HL-60 (cell line): Measurements from ENCODE around the gene LRATD1.
"Not testable (repeated sequence)": the region's sequence is repeated elsewhere in the genome, so short reads cannot be mapped to it uniquely, and the experiment has no call there.

Source experiments
- DNase-seq, 2 experiments: peaks; one replicate each; pipeline ENCODE4 v3.0.0-alpha.2; 2010 to 2020; ENCODE audit warnings: low read depth in 1 of 2, low spot score in 1 of 2
- H3K27ac ChIP-seq: fragments of 250-450 bp; sonication (Bioruptor Pico); replicated peaks from 2 replicates; pipeline ENCODE4 v1.5.1; 2020; ENCODE audit warnings: mild to moderate bottlenecking, moderate library complexity
- H3K27me3 ChIP-seq: fragments of 250-450 bp; sonication (Bioruptor Pico); 2 replicates; pipeline ENCODE4 v1.5.1; 2021; ENCODE audit warnings: mild to moderate bottlenecking, moderate library complexity; ENCODE audit not compliant: insufficient read depth, poor library complexity, severe bottlenecking
- H3K4me3 ChIP-seq: replicated peaks from 2 replicates; pipeline ENCODE4 v1.5.1; 2011; ENCODE audit warnings: mild to moderate bottlenecking, control low read depth, low read length; ENCODE audit not compliant: insufficient read depth
- CTCF ChIP-seq: IDR thresholded peaks from one replicate; pipeline ENCODE4 v1.5.1; 2011; ENCODE audit warnings: low read length, control low read depth, inconsistent platforms; ENCODE audit not compliant: insufficient read depth
- GABPA ChIP-seq: IDR thresholded peaks from 2 replicates; pipeline ENCODE4 v1.6.1; 2012; ENCODE audit warnings: low read depth
- POLR2AphosphoS5 ChIP-seq: IDR thresholded peaks from 2 replicates; pipeline ENCODE4 v1.6.1; 2012; ENCODE audit warnings: low read depth
- REST ChIP-seq: IDR thresholded peaks from 2 replicates; pipeline ENCODE4 v1.6.1; 2012; ENCODE audit warnings: low read depth; ENCODE audit not compliant: insufficient replicate concordance
- SPI1 ChIP-seq: IDR thresholded peaks from 2 replicates; pipeline ENCODE4 v1.6.1; 2012; ENCODE audit warnings: low read depth, mild to moderate bottlenecking, borderline replicate concordance

The LRATD1 gene

GRCh38 chr2:14621114-14621513, 11.4 kb upstream of the LRATD1 start:
- no peak for DNase-seq
- H3K4me3 ChIP-seq, result no peak overlapping the region
- H3K27ac ChIP-seq, result no peak overlapping the region
- H3K27me3 ChIP-seq, result no peaks in the 10 kb centered on the region
- TF ChIP-seq POLR2AphosphoS5 (no peak), SPI1 (no peak), CTCF (no peak), REST (no peak), GABPA (no peak)

- TF ChIP-seq POLR2AphosphoS5, result no peak
- no peak for TF ChIP-seq GABPA
- no peak for TF ChIP-seq CTCF
- TF ChIP-seq REST, result no peak
- no peak for TF ChIP-seq SPI1
- H3K27ac ChIP-seq, result no peak overlapping the region
- DNase-seq, result no peak
- H3K4me3 ChIP-seq, result no peak overlapping the region
- no peaks in the 10 kb centered on the region for H3K27me3 ChIP-seq
These were observed 10.5 kb upstream of the LRATD1 start for GRCh38 chr2:14621906-14622549.

GRCh38 chr2:14622550-14622939, 10.0 kb upstream of the LRATD1 start:
- H3K27ac ChIP-seq, H3K27me3 ChIP-seq, DNase-seq: not testable (repeated sequence)

GRCh38 chr2:14623237-14623636, 9.3 kb upstream of the LRATD1 start:
- no peak overlapping the region for H3K4me3 ChIP-seq
- H3K27ac ChIP-seq, result no peak overlapping the region
- no peak for TF ChIP-seq GABPA
- DNase-seq, result no peak
- peaks cover 1% of the 10 kb centered on the region for H3K27me3 ChIP-seq

More at GRCh38 chr2:14622550-14622939, 10.0 kb upstream of the LRATD1 start:
- not testable (repeated sequence) for H3K4me3 ChIP-seq

GRCh38 chr2:14626873-14627272, 5.6 kb upstream of the LRATD1 start:
- Histone ChIP-seq H3K27ac (no peak overlapping the region), H3K4me3 (no peak overlapping the region), H3K27me3 (peaks cover 17% of the 10 kb centered on the region)
- no peak for DNase-seq
- no peak for TF ChIP-seq REST
